Measurements from ENCODE around the gene GSX2.

GSX2 gene

GRCh38 chr4:54066088-54066415 is 33.9 kb upstream of the GSX2 start:
- H3K27ac ChIP-seq, result no peak overlapping the region
- no peak for TF ChIP-seq CTCF (conservative IDR thresholded peaks at IDR 0.05)

GRCh38 chr4:54066718-54067129 is 33.2 kb upstream of the GSX2 start:
- no peak for TF ChIP-seq CTCF (conservative IDR thresholded peaks at IDR 0.05)
- H3K27ac ChIP-seq, result no peak overlapping the region

GRCh38 chr4:54067166-54067565 is 32.8 kb upstream of the GSX2 start:
- H3K27ac ChIP-seq, result no peak overlapping the region

GRCh38 chr4:54073271-54073880 is 26.6 kb upstream of the GSX2 start:
- no peak overlapping the region for H3K27ac ChIP-seq
- TF ChIP-seq CTCF (conservative IDR thresholded peaks at IDR 0.05), result no peak

More at GRCh38 chr4:54067166-54067565, 32.8 kb upstream of the GSX2 start:
- no peak for TF ChIP-seq CTCF (conservative IDR thresholded peaks at IDR 0.05)

- no peak for TF ChIP-seq CTCF (conservative IDR thresholded peaks at IDR 0.05)
- H3K27ac ChIP-seq, result no peak overlapping the region
These were observed 25.6 kb upstream of the GSX2 start for GRCh38 chr4:54074381-54074780.

- no peak overlapping the region for H3K27ac ChIP-seq
- no peak for TF ChIP-seq CTCF (conservative IDR thresholded peaks at IDR 0.05)
These were observed 23.3 kb upstream of the GSX2 start for GRCh38 chr4:54076673-54077072.

- TF ChIP-seq CTCF (conservative IDR thresholded peaks at IDR 0.05), result no peak
- no peak overlapping the region for H3K27ac ChIP-seq
These were observed 22.2 kb upstream of the GSX2 start for GRCh38 chr4:54077812-54078211.
